HCT116 (cell line): Measurements from ENCODE around the gene TENM4. TPM values are rescaled to one million over a fixed set of nuclear protein-coding genes. Genes with fewer than 3 reads are reported as not detected.

Source experiments
- ATAC-seq: fragments of 200-7000 bp; cut with Tn5 transposase; 2 replicates; pipeline ENCODE4 v1.9.1; 2020; ENCODE audit warnings: mild to moderate bottlenecking, moderate library complexity
- BruUV-seq: library from RNA; stranded (reverse); fragments of 400-500 nt; replicated peaks from 2 replicates; lab custom pipeline; 2021; lab: Mats Ljungman, UMichigan
- CTCF ChIA-PET: fragments of 300-600 bp; sonication (Branson Sonifier 250); formaldehyde crosslinking; loops from one replicate; lab custom pipeline; 2021; ENCODE audit warnings: antibody characterized with exemption; lab: Charles Lee
- POLR2A ChIA-PET: fragments of 300-600, 350-600 bp; sonication (Branson Sonifier 250); formaldehyde crosslinking; loops from one replicate; lab custom pipeline; 2021; ENCODE audit warnings: antibody characterized with exemption; lab: Charles Lee
- RAD21 ChIA-PET, 2 experiments: fragments of 300-600 bp; sonication (Branson Sonifier 250); formaldehyde crosslinking; loops; one replicate each; lab custom pipeline; 2023; ENCODE audit warnings: low total read pairs in 2 of 2; ENCODE audit not compliant: uncharacterized antibody in 2 of 2, unreplicated experiment in 2 of 2, low non-redundant PET in 1 of 2; lab: Charles Lee
- DNase-seq: peaks from one replicate; pipeline ENCODE4 v3.0.0-alpha.2; 2010; ENCODE audit warnings: low read depth, low spot score
- H2AFZ ChIP-seq: fragments of 200-600 bp; shearing (Covaris generic), sonication (generic); 2 replicates; pipeline ENCODE4 v1.6.1; 2017; ENCODE audit warnings: low read depth, mixed run types, mixed read lengths, antibody characterized with exemption, low read length; ENCODE audit not compliant: poor library complexity, severe bottlenecking
- H3K27ac ChIP-seq: 2 replicates; pipeline ENCODE4 v1.5.1; 2012; ENCODE audit warnings: low read depth, low read length
- H3K27me3 ChIP-seq: fragments of 200-600 bp; sonication (generic); 2 replicates; pipeline ENCODE4 v1.6.1; 2016; ENCODE audit warnings: mixed run types, low read length, mixed read lengths; ENCODE audit not compliant: insufficient read depth
- H3K36me3 ChIP-seq, 2 experiments: fragments of 200-500 bp in 1 of 2; fragments of 200-600 bp in 1 of 2; sonication (Bioruptor generic) in 1 of 2; sonication (generic) in 1 of 2; 2 replicates each; pipeline versions ENCODE4 v1.5.1 to v1.6.1; 2014 to 2016; ENCODE audit warnings: low read length in 2 of 2, inconsistent platforms in 1 of 2, mixed read lengths in 1 of 2, mixed run types in 1 of 2; ENCODE audit not compliant: insufficient read depth in 2 of 2, control insufficient read depth in 1 of 2
- H3K4me1 ChIP-seq, 2 experiments: fragments of 200-600 bp in 1 of 2; sonication (generic) in 1 of 2; 2 replicates each; pipeline versions ENCODE4 v1.5.1 to v1.6.1; 2012 to 2017; ENCODE audit warnings: low read length in 2 of 2, inconsistent platforms in 1 of 2, mild to moderate bottlenecking in 1 of 2, mixed read lengths in 1 of 2, mixed run types in 1 of 2, moderate library complexity in 1 of 2; ENCODE audit not compliant: insufficient read depth in 2 of 2, control insufficient read depth in 1 of 2
- H3K4me2 ChIP-seq: fragments of 200-600 bp; sonication (generic); 2 replicates; pipeline ENCODE4 v1.6.1; 2017; ENCODE audit warnings: mixed run types, low read length, mixed read lengths
- H3K4me3 ChIP-seq, 2 experiments: fragments of 200-600 bp in 1 of 2; sonication (generic) in 1 of 2; replicated peaks in 1 of 2; 2 replicates each; pipeline ENCODE4 v1.5.1; 2011 to 2016; ENCODE audit warnings: low read length in 2 of 2, control low read depth in 1 of 2, low read depth in 1 of 2, mild to moderate bottlenecking in 1 of 2, mixed read lengths in 1 of 2, mixed run types in 1 of 2
- H3K79me2 ChIP-seq: fragments of 200-600 bp; sonication (generic); 2 replicates; pipeline ENCODE4 v1.6.1; 2017; ENCODE audit warnings: mild to moderate bottlenecking, mixed run types, low read length, moderate library complexity, mixed read lengths; ENCODE audit not compliant: insufficient read depth
- H3K9ac ChIP-seq: fragments of 200-600 bp; sonication (generic); 2 replicates; pipeline ENCODE4 v1.6.1; 2016; ENCODE audit warnings: low read length, mixed read lengths
- H3K9me2 ChIP-seq: fragments of 200-600 bp; sonication (generic), shearing (Covaris generic); 2 replicates; pipeline ENCODE4 v1.6.1; 2017; ENCODE audit warnings: mixed run types, mild to moderate bottlenecking, moderate library complexity; ENCODE audit not compliant: insufficient read depth
- H3K9me3 ChIP-seq, 2 experiments: fragments of 200-500 bp in 1 of 2; fragments of 200-600 bp in 1 of 2; sonication (Bioruptor generic) in 1 of 2; sonication (generic) in 1 of 2; 2 replicates each; pipeline ENCODE4 v1.6.1; 2014 to 2017; ENCODE audit warnings: low read length in 2 of 2, mixed read lengths in 2 of 2, inconsistent platforms in 1 of 2, low read depth in 1 of 2, mild to moderate bottlenecking in 1 of 2, mixed run types in 1 of 2, moderate library complexity in 1 of 2; ENCODE audit not compliant: control insufficient read depth in 1 of 2, insufficient read depth in 1 of 2
- H4K20me1 ChIP-seq: fragments of 200-600 bp; sonication (generic), shearing (Covaris generic); 2 replicates; pipeline ENCODE4 v1.6.1; 2017; ENCODE audit warnings: mixed run types, mild to moderate bottlenecking, moderate library complexity; ENCODE audit not compliant: insufficient read depth
- CTCF ChIP-seq, 3 experiments: fragments of 200-600 bp in 1 of 3; sonication (generic) in 1 of 3; IDR thresholded peaks in 2 of 3; conservative IDR thresholded peaks in 1 of 3; 2 replicates each; pipeline ENCODE4 v1.5.1; 2012 to 2017; ENCODE audit warnings: low read depth in 2 of 3, low read length in 2 of 3, antibody characterized with exemption in 1 of 3, borderline replicate concordance in 1 of 3, control low read depth in 1 of 3, mild to moderate bottlenecking in 1 of 3, mixed read lengths in 1 of 3, mixed run types in 1 of 3, moderate library complexity in 1 of 3; ENCODE audit not compliant: insufficient read depth in 1 of 3
- EGR1 ChIP-seq: IDR thresholded peaks from 2 replicates; pipeline ENCODE4 v1.6.1; 2012; ENCODE audit warnings: low read depth
- EZH2 ChIP-seq: fragments of 200-600 bp; sonication (generic); IDR thresholded peaks from 2 replicates; pipeline ENCODE4 v1.6.1; 2017; ENCODE audit warnings: antibody characterized with exemption, mixed run types
- EZH2phosphoT487 ChIP-seq: fragments of 200-600 bp; IDR thresholded peaks from 2 replicates; pipeline ENCODE4 v1.6.1; 2018; ENCODE audit warnings: antibody characterized with exemption, borderline replicate concordance
- JUND ChIP-seq: IDR thresholded peaks from 2 replicates; pipeline ENCODE4 v1.6.1; 2012
- POLR2AphosphoS5 ChIP-seq: IDR thresholded peaks from 2 replicates; pipeline ENCODE4 v1.6.1; 2011; ENCODE audit warnings: mild to moderate bottlenecking, low read depth, low read length, moderate library complexity
- TCF7L2 ChIP-seq: IDR thresholded peaks from 2 replicates; pipeline ENCODE4 v1.7.0; 2011; ENCODE audit warnings: borderline replicate concordance, inconsistent platforms; ENCODE audit not compliant: insufficient read depth, insufficient read length; ENCODE audit errors: extremely low read depth
- YY1 ChIP-seq: IDR thresholded peaks from 2 replicates; pipeline ENCODE4 v1.6.1; 2011; ENCODE audit warnings: low read length, low read depth, moderate library complexity, mild to moderate bottlenecking; ENCODE audit not compliant: insufficient replicate concordance; ENCODE audit errors: extremely low read depth
- ZNF274 ChIP-seq: fragments of 200-500 bp; sonication (Bioruptor generic); IDR thresholded peaks from 2 replicates; pipeline ENCODE4 v1.6.1; 2014; ENCODE audit warnings: mild to moderate bottlenecking, low read depth, low read length, inconsistent platforms
- intact Hi-C: fragments of 100-400 bp; cut with micrococcal nuclease; formaldehyde crosslinking; loops from 2 replicates; pipeline ENCODE4 v1.10.0; 2022
- total RNA-seq: library from RNA; stranded (reverse); gene quantifications from one replicate; pipeline ENCODE4 v1.2.1, GENCODE V29; 2021; ENCODE audit not compliant: unreplicated experiment

The TENM4 gene
- total RNA-seq, 1 experiment from 2014 or later, result 0.05 TPM

GRCh38 chr11:79430280-79430679, 10.6 kb downstream of the TENM4 start:
- DNase-seq, result no peak
- ChIA-PET CTCF (no interaction called here), RAD21 (no interaction called here), POLR2A (no interaction called here)
- intact Hi-C loops, result no loop called here
- no peak overlapping the region for H3K4me3 ChIP-seq
- no peaks in the 10 kb centered on the region for H4K20me1 ChIP-seq
- H3K4me1 ChIP-seq, result no peaks in the 10 kb centered on the region
- H3K36me3 ChIP-seq, result no peaks in the 10 kb centered on the region
- TF ChIP-seq CTCF (IDR thresholded peaks at IDR 0.05 in 2 of 3, conservative IDR thresholded peaks at IDR 0.05 in 1 of 3; ENCODE audit: borderline replicate concordance in 1 of 3, insufficient read depth in 1 of 3, low read depth in 2 of 3, low read length in 2 of 3) (no peak), YY1 (no peak), TCF7L2 (no peak), ZNF274 (no peak), EZH2phosphoT487 (no peak), EGR1 (no peak), POLR2AphosphoS5 (no peak), EZH2 (no peak), JUND (no peak)
- H3K9me3 ChIP-seq, result no peaks in the 10 kb centered on the region
- no peak for ATAC-seq
- H3K9me2 ChIP-seq, result no peaks in the 10 kb centered on the region
- BruUV-seq, result no TSS peak
- no peak overlapping the region for H3K27ac ChIP-seq
- no peaks in the 10 kb centered on the region for H3K79me2 ChIP-seq
- H3K4me2 ChIP-seq, result no peak overlapping the region
- H3K9ac ChIP-seq, result no peak overlapping the region
- H2AFZ ChIP-seq, result no peak overlapping the region
- no peaks in the 10 kb centered on the region; the same call in 1 of the 2 replicates for H3K27me3 ChIP-seq
